ENCODE measurements around the gene THBS1.
A peak's percentile ranks its signal among the peaks of the same experiment; 100 is the strongest.

DNA sequence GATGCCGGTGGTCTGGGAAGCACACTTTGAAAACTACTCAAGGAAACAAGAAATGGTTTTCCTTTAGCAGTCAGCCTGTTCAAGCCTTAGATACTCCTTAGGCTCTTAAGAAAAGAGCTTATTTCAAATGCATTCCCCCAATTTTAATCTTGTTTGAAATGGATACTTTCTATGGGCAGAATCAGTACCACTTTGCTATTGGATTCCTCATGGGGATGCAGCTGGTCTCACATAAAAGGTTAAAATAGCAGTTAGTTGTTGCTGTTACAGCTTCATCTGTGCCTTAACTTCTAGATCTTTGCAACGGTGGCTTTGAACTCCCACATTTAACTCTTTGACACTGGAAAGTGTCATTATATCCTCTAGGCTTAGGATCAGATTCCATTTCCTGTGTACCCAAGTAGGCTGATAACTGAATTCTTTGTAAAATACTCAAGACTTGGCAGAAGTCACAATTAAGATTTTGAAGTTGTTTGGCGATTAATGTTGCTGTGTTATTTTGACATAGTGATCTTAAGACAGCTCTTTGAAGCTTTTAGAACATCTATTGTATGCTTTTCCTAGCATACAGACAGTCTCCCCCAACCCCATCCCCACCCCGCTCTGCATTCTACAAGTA, 2.2 kb downstream of the THBS1 start:
- TF ChIP-seq, protein P1, sequence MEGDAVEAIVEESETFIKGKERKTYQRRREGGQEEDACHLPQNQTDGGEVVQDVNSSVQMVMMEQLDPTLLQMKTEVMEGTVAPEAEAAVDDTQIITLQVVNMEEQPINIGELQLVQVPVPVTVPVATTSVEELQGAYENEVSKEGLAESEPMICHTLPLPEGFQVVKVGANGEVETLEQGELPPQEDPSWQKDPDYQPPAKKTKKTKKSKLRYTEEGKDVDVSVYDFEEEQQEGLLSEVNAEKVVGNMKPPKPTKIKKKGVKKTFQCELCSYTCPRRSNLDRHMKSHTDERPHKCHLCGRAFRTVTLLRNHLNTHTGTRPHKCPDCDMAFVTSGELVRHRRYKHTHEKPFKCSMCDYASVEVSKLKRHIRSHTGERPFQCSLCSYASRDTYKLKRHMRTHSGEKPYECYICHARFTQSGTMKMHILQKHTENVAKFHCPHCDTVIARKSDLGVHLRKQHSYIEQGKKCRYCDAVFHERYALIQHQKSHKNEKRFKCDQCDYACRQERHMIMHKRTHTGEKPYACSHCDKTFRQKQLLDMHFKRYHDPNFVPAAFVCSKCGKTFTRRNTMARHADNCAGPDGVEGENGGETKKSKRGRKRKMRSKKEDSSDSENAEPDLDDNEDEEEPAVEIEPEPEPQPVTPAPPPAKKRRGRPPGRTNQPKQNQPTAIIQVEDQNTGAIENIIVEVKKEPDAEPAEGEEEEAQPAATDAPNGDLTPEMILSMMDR (IDR thresholded peaks at IDR 0.05): peak in 1 of 2 donors; percentile 23
- TF ChIP-seq POLR2A (IDR thresholded peaks at IDR 0.05) (no peak), POLR2AphosphoS5 (IDR thresholded peaks at IDR 0.05) (no peak), EP300 (IDR thresholded peaks at IDR 0.05) (no peak)

All from suprapubic skin (tissue), 4 donors.